ENCODE results near the gene RGS7. TPM values are rescaled to one million over a fixed set of nuclear protein-coding genes. Genes with fewer than 3 reads are reported as not detected.

The RGS7 gene
- total RNA-seq, 1 donor from 2014 or later: not detected

- intact Hi-C loops (cut with DNase I): no loop called here
- Histone ChIP-seq H3K27me3 (no peaks in the 10 kb centered on the region), H3K36me3 (no peaks in the 10 kb centered on the region), H3K4me3 (no peak overlapping the region), H3K4me1 (no peaks in the 10 kb centered on the region), H3K9me3 (no peaks in the 10 kb centered on the region), H3K27ac (no peak overlapping the region)
- no peak for DNase-seq
- ATAC-seq: no peak
- TF ChIP-seq CTCF (IDR thresholded peaks at IDR 0.05): no peak
Measured at GRCh38 chr1:240843798-240844197, 513.2 kb downstream of the RGS7 start.

GRCh38 chr1:240836271-240836670 is 520.7 kb downstream of the RGS7 start:
- no peak for TF ChIP-seq CTCF (IDR thresholded peaks at IDR 0.05)
- ATAC-seq (no peak), DNase-seq (no peak)
- H3K4me1 ChIP-seq: no peaks in the 10 kb centered on the region
- intact Hi-C loops (cut with DNase I): no loop called here
- H3K4me3 ChIP-seq: no peak overlapping the region
- no peaks in the 10 kb centered on the region for H3K9me3 ChIP-seq
- no peak overlapping the region for H3K27ac ChIP-seq
- no peaks in the 10 kb centered on the region for H3K27me3 ChIP-seq
- no peaks in the 10 kb centered on the region for H3K36me3 ChIP-seq

GRCh38 chr1:240835291-240835690 is 521.7 kb downstream of the RGS7 start:
- H3K27ac ChIP-seq: no peak overlapping the region
- H3K9me3 ChIP-seq: no peaks in the 10 kb centered on the region
- no peaks in the 10 kb centered on the region for H3K36me3 ChIP-seq
- DNase-seq (no peak), ATAC-seq (no peak)
- no peak overlapping the region for H3K4me3 ChIP-seq
- intact Hi-C loops (cut with DNase I): no loop called here
- TF ChIP-seq CTCF (IDR thresholded peaks at IDR 0.05): no peak
- no peaks in the 10 kb centered on the region for H3K27me3 ChIP-seq
- H3K4me1 ChIP-seq: no peaks in the 10 kb centered on the region

- no peak overlapping the region for H3K27ac ChIP-seq
- intact Hi-C loops (cut with DNase I): no loop called here
- no peaks in the 10 kb centered on the region for H3K36me3 ChIP-seq
- no peaks in the 10 kb centered on the region for H3K9me3 ChIP-seq
- no peak overlapping the region for H3K4me3 ChIP-seq
- ATAC-seq (no peak), DNase-seq (no peak)
- no peaks in the 10 kb centered on the region for H3K27me3 ChIP-seq
- no peaks in the 10 kb centered on the region for H3K4me1 ChIP-seq
- no peak for TF ChIP-seq CTCF (IDR thresholded peaks at IDR 0.05)
Measured at GRCh38 chr1:240833075-240833474, 523.9 kb downstream of the RGS7 start.

- Histone ChIP-seq H3K36me3 (no peaks in the 10 kb centered on the region), H3K4me1 (no peaks in the 10 kb centered on the region), H3K27me3 (no peaks in the 10 kb centered on the region), H3K4me3 (no peak overlapping the region), H3K9me3 (no peaks in the 10 kb centered on the region), H3K27ac (no peak overlapping the region)
- intact Hi-C loops (cut with DNase I): no loop called here
- no peak for ATAC-seq
- DNase-seq: no peak
- no peak for TF ChIP-seq CTCF (IDR thresholded peaks at IDR 0.05)
Measured at GRCh38 chr1:240831922-240832321, 525.1 kb downstream of the RGS7 start.

GRCh38 chr1:240831191-240831631 is 525.8 kb downstream of the RGS7 start:
- intact Hi-C loops (cut with DNase I): no loop called here
- no peak overlapping the region for H3K27ac ChIP-seq
- ATAC-seq (no peak), DNase-seq (no peak)
- H3K4me3 ChIP-seq: no peak overlapping the region
- no peak for TF ChIP-seq CTCF (IDR thresholded peaks at IDR 0.05)
- H3K4me1 ChIP-seq: no peaks in the 10 kb centered on the region
- H3K9me3 ChIP-seq: no peaks in the 10 kb centered on the region
- H3K27me3 ChIP-seq: no peaks in the 10 kb centered on the region
- no peaks in the 10 kb centered on the region for H3K36me3 ChIP-seq

Measured in upper lobe of right lung (tissue), 1 donor.